ENCODE data around the gene NFYB.

The NFYB gene

DNA sequence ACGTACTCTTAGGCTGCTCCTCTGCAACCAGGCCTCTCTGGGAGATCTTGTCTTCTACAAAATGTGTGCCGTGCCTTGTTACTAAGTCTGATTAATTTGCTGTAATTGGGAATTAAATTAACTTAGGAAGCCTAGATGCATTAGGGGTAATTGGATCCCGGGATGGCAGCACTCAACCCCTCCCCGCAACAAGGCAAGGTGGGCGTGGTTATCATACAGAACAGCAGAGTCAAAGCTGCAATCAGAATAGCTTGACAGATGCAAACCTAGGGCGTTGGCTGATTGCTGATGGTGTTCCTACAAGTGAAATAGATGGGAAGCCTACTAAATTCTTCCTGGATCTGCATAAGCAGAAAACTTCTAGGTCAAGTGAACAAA, 34.5 kb upstream of the NFYB start:
- no peak overlapping the region for H2AK5ac ChIP-seq (ENCODE audit: low read length)
- H3K4me3 ChIP-seq (ENCODE audit: low read length), result no peak overlapping the region
- H4K5ac ChIP-seq (ENCODE audit: low read length), result no peak overlapping the region
- no peak overlapping the region for H3K9ac ChIP-seq (ENCODE audit: low read length)
- H3K4me1 ChIP-seq (ENCODE audit: control insufficient read depth, low read depth, low read length), result no peaks in the 10 kb centered on the region
- H3K79me2 ChIP-seq (ENCODE audit: control insufficient read depth, insufficient read depth, low read length), result no peaks in the 10 kb centered on the region
- no peak overlapping the region for H2BK5ac ChIP-seq (ENCODE audit: low read length)
- no peak for DNase-seq
- H3K18ac ChIP-seq (ENCODE audit: low read length), result no peak overlapping the region
- no peak overlapping the region for H3K56ac ChIP-seq (ENCODE audit: low read length)
- H4K8ac ChIP-seq (ENCODE audit: low read depth, low read length), result no peak overlapping the region
- no peak overlapping the region for H3K4ac ChIP-seq (ENCODE audit: low read depth, low read length)
- H3K23ac ChIP-seq (ENCODE audit: low read length), result no peak overlapping the region
- H3K27me3 ChIP-seq (ENCODE audit: insufficient read depth, low read length, poor library complexity), result no peaks in the 10 kb centered on the region
- H3K4me2 ChIP-seq (ENCODE audit: low read length), result no peak overlapping the region
- no peak overlapping the region for H3K27ac ChIP-seq (ENCODE audit: low read depth, low read length)
- no peaks in the 10 kb centered on the region for H3K79me1 ChIP-seq (ENCODE audit: low read length)
- H3K36me3 ChIP-seq (ENCODE audit: control insufficient read depth, insufficient read depth, low read length), result no peaks in the 10 kb centered on the region
- WGBS (ENCODE audit: extremely low coverage, insufficient coverage, low lambda C conversion rate), result no CpG with 5 or more reads among the region's 6 CpGs
- H2BK120ac ChIP-seq (ENCODE audit: low read depth, low read length), result no peak overlapping the region
- no peak overlapping the region for H2BK15ac ChIP-seq (replicated peaks; ENCODE audit: low read depth)

- H3K4me3 ChIP-seq (ENCODE audit: low read length), result no peak overlapping the region
- no peak overlapping the region for H3K4ac ChIP-seq (ENCODE audit: low read depth, low read length)
- H3K27me3 ChIP-seq (ENCODE audit: insufficient read depth, low read length, poor library complexity), result no peaks in the 10 kb centered on the region
- H3K4me1 ChIP-seq (ENCODE audit: control insufficient read depth, low read depth, low read length), result no peaks in the 10 kb centered on the region
- no peak overlapping the region for H3K27ac ChIP-seq (ENCODE audit: low read depth, low read length)
- no peak overlapping the region for H4K5ac ChIP-seq (ENCODE audit: low read length)
- H2BK120ac ChIP-seq (ENCODE audit: low read depth, low read length), result no peak overlapping the region
- H3K18ac ChIP-seq (ENCODE audit: low read length), result no peak overlapping the region
- H3K4me2 ChIP-seq (ENCODE audit: low read length), result no peak overlapping the region
- no peak for DNase-seq
- no peak overlapping the region for H3K23ac ChIP-seq (ENCODE audit: low read length)
- no peaks in the 10 kb centered on the region for H3K79me2 ChIP-seq (ENCODE audit: control insufficient read depth, insufficient read depth, low read length)
- H3K56ac ChIP-seq (ENCODE audit: low read length), result no peak overlapping the region
- WGBS (ENCODE audit: extremely low coverage, insufficient coverage, low lambda C conversion rate), result no CpG with 5 or more reads among the region's 28 CpGs
- H2AK5ac ChIP-seq (ENCODE audit: low read length), result no peak overlapping the region
- H4K8ac ChIP-seq (ENCODE audit: low read depth, low read length), result no peak overlapping the region
- H2BK15ac ChIP-seq (replicated peaks; ENCODE audit: low read depth), result no peak overlapping the region
- H3K9ac ChIP-seq (ENCODE audit: low read length), result no peak overlapping the region
- no peaks in the 10 kb centered on the region for H3K79me1 ChIP-seq (ENCODE audit: low read length)
- H2BK5ac ChIP-seq (ENCODE audit: low read length), result no peak overlapping the region
- no peaks in the 10 kb centered on the region for H3K36me3 ChIP-seq (ENCODE audit: control insufficient read depth, insufficient read depth, low read length)
These were observed 34.0 kb upstream of the NFYB start for GRCh38 chr12:104171785-104172569.

GRCh38 chr12:104168596-104168995, 30.6 kb upstream of the NFYB start:
- Histone ChIP-seq H3K4me3 (ENCODE audit: low read length) (no peak overlapping the region), H4K5ac (ENCODE audit: low read length) (no peak overlapping the region), H3K27ac (ENCODE audit: low read depth, low read length) (no peak overlapping the region), H3K56ac (ENCODE audit: low read length) (no peak overlapping the region), H3K4ac (ENCODE audit: low read depth, low read length) (no peak overlapping the region), H4K8ac (ENCODE audit: low read depth, low read length) (no peak overlapping the region), H3K79me2 (ENCODE audit: control insufficient read depth, insufficient read depth, low read length) (no peaks in the 10 kb centered on the region), H2BK5ac (ENCODE audit: low read length) (no peak overlapping the region), H3K27me3 (ENCODE audit: insufficient read depth, low read length, poor library complexity) (no peaks in the 10 kb centered on the region), H2BK120ac (ENCODE audit: low read depth, low read length) (no peak overlapping the region), H3K9ac (ENCODE audit: low read length) (no peak overlapping the region), H3K79me1 (ENCODE audit: low read length) (no peaks in the 10 kb centered on the region), H2BK15ac (replicated peaks; ENCODE audit: low read depth) (no peak overlapping the region), H3K4me2 (ENCODE audit: low read length) (no peak overlapping the region), H3K23ac (ENCODE audit: low read length) (no peak overlapping the region), H3K18ac (ENCODE audit: low read length) (no peak overlapping the region), H3K4me1 (ENCODE audit: control insufficient read depth, low read depth, low read length) (no peaks in the 10 kb centered on the region), H3K36me3 (ENCODE audit: control insufficient read depth, insufficient read depth, low read length) (no peaks in the 10 kb centered on the region), H2AK5ac (ENCODE audit: low read length) (no peak overlapping the region)
- DNase-seq, result no peak
- no CpG with 5 or more reads among the region's 5 CpGs for WGBS (ENCODE audit: extremely low coverage, insufficient coverage, low lambda C conversion rate)

GRCh38 chr12:104167519-104168458, 29.8 kb upstream of the NFYB start:
- Histone ChIP-seq H3K9ac (ENCODE audit: low read length) (no peak overlapping the region), H4K8ac (ENCODE audit: low read depth, low read length) (no peak overlapping the region), H3K4me3 (ENCODE audit: low read length) (no peak overlapping the region), H3K79me1 (ENCODE audit: low read length) (no peaks in the 10 kb centered on the region), H2AK5ac (ENCODE audit: low read length) (no peak overlapping the region), H3K23ac (ENCODE audit: low read length) (no peak overlapping the region), H3K4ac (ENCODE audit: low read depth, low read length) (no peak overlapping the region), H3K18ac (ENCODE audit: low read length) (no peak overlapping the region), H3K4me2 (ENCODE audit: low read length) (no peak overlapping the region), H3K4me1 (ENCODE audit: control insufficient read depth, low read depth, low read length) (no peaks in the 10 kb centered on the region), H3K56ac (ENCODE audit: low read length) (no peak overlapping the region), H4K5ac (ENCODE audit: low read length) (no peak overlapping the region), H3K27ac (ENCODE audit: low read depth, low read length) (no peak overlapping the region), H3K36me3 (ENCODE audit: control insufficient read depth, insufficient read depth, low read length) (no peaks in the 10 kb centered on the region), H2BK5ac (ENCODE audit: low read length) (no peak overlapping the region), H2BK120ac (ENCODE audit: low read depth, low read length) (no peak overlapping the region), H3K27me3 (ENCODE audit: insufficient read depth, low read length, poor library complexity) (no peaks in the 10 kb centered on the region), H3K79me2 (ENCODE audit: control insufficient read depth, insufficient read depth, low read length) (no peaks in the 10 kb centered on the region), H2BK15ac (replicated peaks; ENCODE audit: low read depth) (no peak overlapping the region)
- DNase-seq, result no peak
- WGBS (ENCODE audit: extremely low coverage, insufficient coverage, low lambda C conversion rate), result no CpG with 5 or more reads among the region's 5 CpGs

GRCh38 chr12:104166465-104166864, 28.5 kb upstream of the NFYB start:
- Histone ChIP-seq H2BK120ac (ENCODE audit: low read depth, low read length) (no peak overlapping the region), H3K9ac (ENCODE audit: low read length) (no peak overlapping the region), H3K18ac (ENCODE audit: low read length) (no peak overlapping the region), H4K8ac (ENCODE audit: low read depth, low read length) (no peak overlapping the region), H3K4me2 (ENCODE audit: low read length) (no peak overlapping the region), H2AK5ac (ENCODE audit: low read length) (no peak overlapping the region), H2BK15ac (replicated peaks; ENCODE audit: low read depth) (no peak overlapping the region), H3K4me1 (ENCODE audit: control insufficient read depth, low read depth, low read length) (no peaks in the 10 kb centered on the region), H2BK5ac (ENCODE audit: low read length) (no peak overlapping the region), H3K56ac (ENCODE audit: low read length) (no peak overlapping the region), H3K27me3 (ENCODE audit: insufficient read depth, low read length, poor library complexity) (no peaks in the 10 kb centered on the region), H3K4me3 (ENCODE audit: low read length) (no peak overlapping the region), H4K5ac (ENCODE audit: low read length) (no peak overlapping the region), H3K36me3 (ENCODE audit: control insufficient read depth, insufficient read depth, low read length) (no peaks in the 10 kb centered on the region), H3K79me1 (ENCODE audit: low read length) (no peaks in the 10 kb centered on the region), H3K4ac (ENCODE audit: low read depth, low read length) (no peak overlapping the region), H3K79me2 (ENCODE audit: control insufficient read depth, insufficient read depth, low read length) (no peaks in the 10 kb centered on the region), H3K27ac (ENCODE audit: low read depth, low read length) (no peak overlapping the region), H3K23ac (ENCODE audit: low read length) (no peak overlapping the region)
- no peak for DNase-seq
- no CpG with 5 or more reads among the region's 6 CpGs for WGBS (ENCODE audit: extremely low coverage, insufficient coverage, low lambda C conversion rate)
